GM20000 (cell line): ENCODE results near the gene SNAP29.

ENCODE experiments used
- DNase-seq: peaks from one replicate; pipeline ENCODE4 v3.0.0; 2012; ENCODE audit warnings: low spot score
- TF ChIP-seq, protein P1 (sequence below): IDR thresholded peaks from 2 replicates; pipeline ENCODE4 v1.5.1; 2012; ENCODE audit warnings: mild to moderate bottlenecking, control low read depth; ENCODE audit errors: extremely low read depth, missing control alignments

SNAP29 gene

DNA sequence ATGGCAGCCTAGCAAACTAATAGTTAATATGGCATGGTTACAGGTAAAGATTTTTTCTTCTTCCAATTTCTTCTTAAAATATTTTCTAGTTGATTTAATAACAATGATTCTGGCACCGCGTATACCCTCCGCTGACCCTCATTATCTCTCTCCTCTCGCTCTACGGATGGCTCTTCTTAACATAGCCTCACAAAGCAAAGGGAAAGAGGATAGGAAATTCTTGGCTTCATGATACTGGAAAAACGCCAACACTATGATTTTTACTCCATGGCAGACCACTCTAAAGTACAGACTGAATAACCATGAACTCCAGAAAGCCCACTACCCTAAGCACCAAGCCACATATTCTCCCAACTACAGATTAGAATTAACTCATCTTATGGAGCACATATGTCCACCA, 6.3 kb upstream of the SNAP29 start:
- DNase-seq: no peak
- TF ChIP-seq, protein P1, sequence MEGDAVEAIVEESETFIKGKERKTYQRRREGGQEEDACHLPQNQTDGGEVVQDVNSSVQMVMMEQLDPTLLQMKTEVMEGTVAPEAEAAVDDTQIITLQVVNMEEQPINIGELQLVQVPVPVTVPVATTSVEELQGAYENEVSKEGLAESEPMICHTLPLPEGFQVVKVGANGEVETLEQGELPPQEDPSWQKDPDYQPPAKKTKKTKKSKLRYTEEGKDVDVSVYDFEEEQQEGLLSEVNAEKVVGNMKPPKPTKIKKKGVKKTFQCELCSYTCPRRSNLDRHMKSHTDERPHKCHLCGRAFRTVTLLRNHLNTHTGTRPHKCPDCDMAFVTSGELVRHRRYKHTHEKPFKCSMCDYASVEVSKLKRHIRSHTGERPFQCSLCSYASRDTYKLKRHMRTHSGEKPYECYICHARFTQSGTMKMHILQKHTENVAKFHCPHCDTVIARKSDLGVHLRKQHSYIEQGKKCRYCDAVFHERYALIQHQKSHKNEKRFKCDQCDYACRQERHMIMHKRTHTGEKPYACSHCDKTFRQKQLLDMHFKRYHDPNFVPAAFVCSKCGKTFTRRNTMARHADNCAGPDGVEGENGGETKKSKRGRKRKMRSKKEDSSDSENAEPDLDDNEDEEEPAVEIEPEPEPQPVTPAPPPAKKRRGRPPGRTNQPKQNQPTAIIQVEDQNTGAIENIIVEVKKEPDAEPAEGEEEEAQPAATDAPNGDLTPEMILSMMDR: no peak

GRCh38 chr22:20853236-20853660, 5.6 kb upstream of the SNAP29 start:
- DNase-seq: no peak
- TF ChIP-seq, protein P1: no peak

DNA sequence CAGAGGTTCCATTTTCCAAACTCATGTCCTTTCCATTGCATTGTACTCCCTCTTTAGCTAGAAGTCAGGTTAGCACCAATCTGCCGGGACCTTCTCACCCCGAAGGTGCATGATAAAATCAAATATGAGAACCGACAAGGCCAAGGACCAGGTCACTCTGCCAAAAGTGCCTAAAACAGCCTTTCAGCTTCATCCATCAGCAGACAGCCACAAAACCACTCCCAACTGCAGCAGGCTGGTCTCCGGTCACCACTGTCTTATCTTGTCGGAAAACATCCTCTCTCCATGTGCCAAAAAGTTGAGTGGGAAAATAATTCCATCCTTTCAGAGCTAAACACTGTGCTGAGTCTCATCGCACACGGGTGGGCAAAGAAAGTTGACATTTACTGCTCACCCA, 1.6 kb upstream of the SNAP29 start:
- TF ChIP-seq, protein P1: no peak
- no peak for DNase-seq

DNA sequence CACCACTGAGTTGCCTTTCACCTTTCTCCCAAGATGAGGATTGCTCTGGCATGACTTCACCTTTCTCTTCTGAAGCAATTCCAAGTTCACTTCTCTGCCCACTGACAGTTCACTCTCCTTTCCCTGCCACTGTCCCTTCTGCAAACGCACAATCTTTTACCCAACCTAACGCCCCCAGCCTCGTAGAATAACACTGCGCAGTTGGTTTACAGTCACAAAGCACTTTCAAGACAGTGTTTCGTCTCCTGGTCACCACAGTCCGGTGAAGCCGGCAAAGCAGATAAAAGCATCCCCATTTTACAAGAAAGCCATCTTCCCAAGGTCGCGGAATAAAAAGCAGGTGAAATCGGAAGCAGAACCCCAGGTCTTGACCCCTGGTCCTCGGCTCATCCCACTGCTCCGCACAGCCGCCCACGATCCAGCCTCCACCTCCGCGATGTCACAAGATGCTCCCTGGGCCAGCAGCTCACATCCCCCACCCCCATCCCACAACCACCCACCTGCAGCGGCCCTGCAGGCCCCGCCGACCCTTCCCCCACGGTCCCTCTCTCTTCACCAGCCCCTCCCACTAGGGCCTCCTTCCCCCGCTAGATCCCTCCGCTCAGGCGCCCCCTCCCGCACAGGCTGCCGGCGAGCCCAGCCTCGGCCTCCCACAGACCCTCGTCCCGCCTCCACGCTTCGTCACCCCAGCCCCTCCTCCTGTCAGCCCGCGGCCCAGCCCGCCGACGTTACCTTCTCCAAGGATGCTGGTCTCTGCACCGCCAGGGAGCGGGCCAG, 781 bp upstream of the SNAP29 start:
- peak; percentile 87 for DNase-seq
- TF ChIP-seq, protein P1: no peak

GRCh38 chr22:20859615-20860014, 808 bp downstream of the SNAP29 start:
- TF ChIP-seq, protein P1: no peak
- no peak for DNase-seq

DNA sequence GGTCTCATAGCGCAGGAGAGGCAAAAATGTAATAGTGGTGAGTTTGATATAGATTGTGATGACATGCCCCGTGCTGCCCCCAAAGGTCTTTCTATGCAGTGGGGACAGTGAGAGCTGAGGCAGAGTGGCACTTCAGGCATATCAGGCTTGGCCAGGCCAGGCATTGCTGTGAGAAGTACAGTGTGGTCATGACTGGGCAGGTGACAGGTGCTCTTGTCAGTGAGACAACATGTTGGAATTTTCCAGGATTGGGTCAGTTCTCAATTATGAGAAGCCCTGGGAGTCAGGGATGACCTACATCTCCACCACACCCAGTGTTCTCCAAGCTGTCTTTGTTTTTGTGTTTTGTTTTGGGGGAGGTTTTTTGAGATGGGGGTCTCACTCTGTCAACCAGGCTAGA, 3.7 kb downstream of the SNAP29 start:
- TF ChIP-seq, protein P1: no peak
- DNase-seq: no peak

DNA sequence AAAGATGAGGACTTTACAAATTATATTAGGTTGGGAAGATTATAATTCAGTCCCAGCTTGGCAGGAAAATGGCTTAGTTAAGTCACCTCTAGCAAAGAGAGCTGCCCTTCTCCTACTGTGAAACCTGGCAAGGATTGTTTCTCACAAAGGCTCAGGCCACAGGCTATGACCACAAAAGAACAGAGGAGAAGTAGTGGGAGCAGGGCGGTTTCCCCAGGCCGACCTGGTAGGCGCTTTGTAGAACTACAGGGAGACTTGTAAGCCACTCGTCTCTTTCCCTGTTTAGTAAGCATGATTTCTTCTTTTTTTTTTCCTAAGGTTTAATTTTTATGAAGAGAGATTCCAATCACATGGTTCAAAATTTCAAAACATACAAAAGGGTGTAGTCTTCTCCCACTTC, 4.6 kb downstream of the SNAP29 start:
- TF ChIP-seq, protein P1: no peak
- DNase-seq: no peak
